ENCODE measurements around the gene PTPN21.

GRCh38 chr14:88535813-88536212 lies 19.0 kb downstream of the PTPN21 start:
- TF ChIP-seq CBX8 (IDR thresholded peaks at IDR 0.05; ENCODE audit: borderline replicate concordance, extremely low read depth, low read depth, low read length, poor library complexity, severe bottlenecking) (no peak), ZNF384 (IDR thresholded peaks at IDR 0.05; ENCODE audit: low read depth, low read length) (no peak), CEBPG (CRISPR knock-in tag; IDR thresholded peaks at IDR 0.05) (no peak), CEBPG (tag; conservative IDR thresholded peaks at IDR 0.05 in 1 of 2, IDR thresholded peaks at IDR 0.05 in 1 of 2) (no peak), THAP12 (CRISPR knock-in tag; IDR thresholded peaks at IDR 0.05) (no peak), ZNF586 (CRISPR knock-in tag; conservative IDR thresholded peaks at IDR 0.05) (no peak), CTCF (IDR thresholded peaks at IDR 0.05 in 2 of 3, conservative IDR thresholded peaks at IDR 0.05 in 1 of 3; ENCODE audit: insufficient read depth in 2 of 3, low read depth in 1 of 3, low read length in 3 of 3) (no peak), SIN3A (IDR thresholded peaks at IDR 0.05; ENCODE audit: borderline replicate concordance in 2 of 2, control insufficient read depth in 1 of 2, low read depth in 2 of 2, low read length in 2 of 2) (no peak)
